T follicular helper cell (primary cell): ENCODE measurements around the gene SERINC5.
"Not testable (repeated sequence)": the region's sequence is repeated elsewhere in the genome, so short reads cannot be mapped to it uniquely, and the experiment has no call there.

Experiments
- DNase-seq: peaks from one replicate; pipeline ENCODE4 v3.0.0-alpha.2; 2020; ENCODE audit warnings: low read depth

Gene SERINC5

DNA sequence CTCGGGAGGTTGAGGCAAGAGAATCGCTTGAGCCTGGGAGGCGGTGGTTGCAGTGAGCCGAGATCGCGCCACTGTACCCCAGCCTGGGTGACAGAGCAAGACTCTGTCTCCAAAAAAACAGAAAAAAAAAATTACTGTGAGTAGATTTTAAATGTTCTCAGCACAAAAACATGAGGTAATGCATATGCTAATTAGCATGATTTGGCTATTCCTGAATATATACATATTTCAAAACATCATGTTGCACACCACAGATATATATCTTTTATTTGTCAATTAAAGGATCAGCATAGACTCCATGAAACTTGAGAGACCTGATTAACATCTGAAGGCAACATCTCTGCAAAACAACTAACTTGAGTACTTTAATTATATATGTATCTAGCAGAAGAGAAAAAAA is 117.4 kb downstream of the SERINC5 start:
- no peak for DNase-seq

DNA sequence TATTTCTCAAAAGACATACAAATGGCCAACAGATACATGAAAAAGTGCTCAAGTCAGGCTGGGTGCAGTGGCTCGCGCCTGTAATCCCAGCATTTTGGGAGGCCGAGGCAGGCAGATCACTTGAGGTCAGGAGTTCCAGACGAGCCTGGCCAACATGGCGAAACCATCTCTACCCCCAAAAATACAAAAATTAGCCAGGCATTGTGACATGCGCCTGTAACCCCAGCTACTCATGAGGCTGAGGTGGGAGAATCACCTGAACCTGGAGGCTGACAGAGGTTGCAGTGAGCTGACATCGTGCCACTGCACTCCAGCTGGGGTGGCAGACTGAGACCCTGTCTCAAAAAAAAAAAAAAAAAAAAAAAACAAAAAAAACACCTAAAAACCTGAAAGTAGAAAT is 119.0 kb downstream of the SERINC5 start:
- DNase-seq: not testable (repeated sequence)

DNA sequence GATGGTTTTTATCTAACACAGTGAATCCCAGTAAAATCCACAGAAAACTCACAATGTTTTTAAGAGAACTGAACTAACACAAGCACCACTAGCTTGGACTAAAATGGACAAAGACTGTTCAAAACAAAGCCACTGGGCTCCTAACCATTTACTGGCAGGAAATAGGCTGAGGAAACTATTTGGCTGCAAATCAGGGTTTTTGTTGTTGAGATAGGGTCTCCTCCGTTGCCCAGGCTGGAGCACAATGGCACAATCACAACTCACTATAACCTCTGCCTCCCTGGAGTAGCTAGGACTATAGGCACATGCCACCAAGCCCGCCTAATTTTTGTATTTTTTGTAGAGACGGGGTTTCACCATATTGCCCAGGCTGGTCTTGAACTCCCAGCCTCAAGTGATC is 121.0 kb downstream of the SERINC5 start:
- no peak for DNase-seq

DNA sequence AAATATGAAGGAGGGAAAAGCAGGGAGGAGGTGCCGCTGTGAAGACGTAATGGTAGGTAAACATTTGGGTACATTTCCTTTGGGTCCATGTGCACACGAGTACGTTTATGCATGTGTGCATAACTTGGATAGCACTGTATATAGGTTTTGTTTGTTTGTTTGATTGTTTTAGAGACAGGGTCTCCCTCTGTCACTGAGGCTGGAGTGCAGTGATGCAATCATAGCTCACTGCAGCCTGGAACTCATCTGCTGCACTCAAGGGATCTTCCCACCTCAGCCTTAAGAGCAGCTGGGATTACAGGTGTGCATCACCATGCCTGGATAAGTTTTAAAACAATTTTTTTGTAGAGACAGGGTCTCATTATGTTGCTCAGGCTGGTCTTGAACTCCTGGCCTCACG is 126.7 kb downstream of the SERINC5 start:
- DNase-seq: no peak

DNA sequence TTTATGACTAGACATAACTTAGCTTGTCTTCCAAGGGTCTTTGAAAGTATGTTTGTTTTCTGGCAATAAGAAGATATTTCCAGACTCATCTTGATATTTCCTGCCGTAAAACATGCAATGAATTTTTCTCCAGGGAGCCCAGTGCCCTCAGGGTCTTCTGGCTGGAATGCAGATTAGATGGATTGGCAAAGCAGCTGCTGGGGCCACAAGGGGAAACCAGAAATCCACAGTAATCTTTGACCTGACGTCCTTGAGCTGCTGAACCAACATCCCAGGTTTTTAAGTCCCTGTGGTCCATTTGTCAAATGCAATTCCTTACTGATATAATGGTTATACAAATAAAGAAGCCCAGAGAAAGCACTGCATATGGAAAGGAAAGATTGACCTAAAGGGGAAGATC is 127.7 kb downstream of the SERINC5 start:
- DNase-seq: no peak

DNA sequence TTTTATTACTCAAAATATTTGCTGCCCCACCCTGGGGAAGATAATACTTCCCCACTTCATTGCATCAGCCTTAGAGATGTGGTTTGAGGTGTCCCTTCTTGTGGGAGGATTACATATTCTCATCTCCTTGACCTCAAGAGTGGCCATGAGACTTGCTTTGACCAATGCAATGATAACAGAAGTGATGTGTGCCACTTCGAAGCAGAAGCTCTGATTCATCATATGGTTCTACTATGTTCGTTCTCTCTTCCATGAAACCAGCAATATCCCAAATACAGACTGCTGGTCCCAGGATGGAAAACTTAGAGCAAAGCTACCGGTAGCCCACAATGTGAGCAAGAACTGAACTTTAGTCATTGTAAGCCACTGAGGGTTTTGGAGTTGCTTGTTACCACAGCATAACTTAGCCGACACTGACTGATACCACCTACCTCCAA is 128.7 kb downstream of the SERINC5 start:
- DNase-seq: no peak

DNA sequence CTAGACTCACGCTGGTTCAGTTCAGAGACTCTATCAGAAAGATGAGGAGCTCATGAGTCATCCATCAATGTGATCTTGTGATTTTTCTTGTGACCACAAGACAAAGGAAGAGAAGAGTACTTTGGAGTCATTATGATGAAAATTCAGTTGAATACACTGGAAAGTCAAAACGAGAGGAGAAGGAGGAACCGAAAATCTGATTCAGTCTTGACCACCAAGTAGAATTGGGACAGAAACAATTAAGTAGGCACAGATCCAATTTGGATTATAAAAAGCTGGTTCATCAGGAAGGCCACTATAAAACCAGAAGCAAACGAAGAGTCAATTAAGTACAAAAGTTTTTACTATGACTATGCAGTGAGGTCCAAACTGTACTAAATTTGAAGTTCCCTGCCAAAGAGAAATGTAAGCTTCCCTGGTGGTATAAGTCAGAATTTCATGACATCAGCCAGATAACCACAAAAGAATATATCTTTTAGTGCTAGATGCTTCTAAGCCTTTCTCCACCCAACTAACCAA is 129.8 kb downstream of the SERINC5 start:
- DNase-seq: no peak

DNA sequence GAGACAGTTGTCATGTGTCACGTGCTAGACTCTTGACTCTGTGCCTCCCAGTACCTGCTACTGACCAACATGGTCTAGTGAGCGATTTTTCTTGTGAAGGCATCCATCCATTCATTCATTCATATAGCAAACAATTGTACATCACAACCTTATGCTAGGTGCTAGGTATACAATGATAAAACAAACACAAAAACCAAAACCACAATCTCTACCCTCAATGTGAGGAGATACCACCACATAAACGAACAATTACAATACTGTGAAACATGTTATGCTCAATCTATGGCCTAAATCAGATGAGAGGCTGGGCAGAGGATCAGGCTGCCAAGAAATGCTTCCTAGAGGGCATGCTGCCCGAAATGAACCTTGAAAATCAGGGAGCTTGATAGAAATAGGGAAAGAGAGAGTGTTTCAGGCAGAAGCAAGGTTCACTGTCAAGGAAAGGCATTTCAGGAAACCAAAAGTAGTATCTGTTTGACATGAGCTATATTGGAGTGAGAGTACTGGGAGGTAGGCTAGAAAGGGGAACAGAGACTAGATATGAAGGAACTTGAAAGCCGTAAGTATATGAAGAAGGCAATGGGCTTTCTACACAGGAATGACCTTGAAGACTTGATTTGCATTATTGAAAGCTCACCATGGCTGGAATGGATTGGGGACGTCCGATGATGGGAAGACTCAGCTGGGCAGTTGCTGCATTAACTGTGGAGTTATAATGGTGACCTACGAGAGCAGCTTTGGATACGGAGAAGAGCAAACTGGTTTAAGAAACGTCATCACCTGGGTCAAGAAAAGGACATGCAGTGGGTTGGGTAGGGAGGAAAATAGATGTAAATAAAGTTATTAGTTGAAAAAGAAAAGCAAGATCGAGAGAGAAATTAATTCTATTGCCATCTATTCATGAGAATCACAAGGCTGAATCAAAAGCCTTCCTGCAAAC is 130.6 kb downstream of the SERINC5 start:
- no peak for DNase-seq

DNA sequence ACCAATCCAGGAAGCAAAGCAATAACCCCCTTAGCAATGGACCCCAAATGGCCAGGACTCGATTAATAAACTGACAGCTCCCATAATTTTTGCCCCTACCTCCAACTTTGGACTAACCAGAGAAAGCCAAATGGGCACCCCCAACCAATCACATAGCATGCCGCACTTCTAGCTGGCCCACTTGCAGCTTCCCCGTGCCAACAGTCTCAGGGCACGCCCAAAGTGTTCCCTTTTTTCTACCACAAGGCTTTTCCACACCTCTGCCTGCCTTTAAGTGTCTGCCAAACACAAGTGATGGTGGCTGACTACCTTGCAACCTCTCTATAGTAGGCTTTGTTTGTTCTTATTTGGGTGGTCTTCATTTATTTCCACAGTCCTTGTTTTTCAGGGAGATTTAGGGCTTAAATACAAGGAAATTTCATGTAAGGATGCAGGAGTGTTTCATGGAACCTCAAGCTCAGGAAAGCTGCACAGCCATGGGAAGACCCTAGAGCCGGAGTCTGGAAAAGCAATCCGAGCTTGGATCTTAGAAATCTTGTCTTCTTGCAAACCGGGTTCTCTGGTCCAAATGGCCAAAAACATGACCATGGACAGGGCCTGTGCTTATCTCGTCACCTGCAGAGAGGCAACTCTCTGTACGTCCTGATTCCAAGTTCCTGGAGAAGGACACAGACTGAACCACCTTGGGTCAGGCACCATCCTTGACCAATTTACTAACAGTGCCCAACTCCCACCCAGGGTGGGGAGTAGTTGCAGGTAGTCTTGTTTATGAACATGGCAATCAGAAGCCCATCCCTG is 131.5 kb downstream of the SERINC5 start:
- DNase-seq: no peak

DNA sequence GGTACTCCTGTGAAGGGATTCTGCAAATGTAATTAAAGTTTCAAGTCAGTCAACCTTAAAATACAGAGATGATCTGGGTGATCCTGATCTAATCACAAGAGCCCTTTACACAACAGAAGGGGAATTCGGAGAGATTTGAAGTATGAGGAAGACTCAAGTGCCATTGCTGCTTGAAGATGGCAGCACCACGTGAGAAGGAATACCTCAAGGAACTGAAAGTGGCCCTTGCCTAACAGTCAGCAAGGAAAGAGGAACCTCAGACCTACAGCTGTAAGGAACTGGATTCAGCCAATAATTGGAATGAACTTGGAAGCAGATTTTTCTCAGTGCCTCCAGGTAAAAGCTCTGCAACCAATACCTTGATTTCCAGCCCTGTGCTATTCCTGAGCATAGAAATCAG is 133.3 kb downstream of the SERINC5 start:
- DNase-seq: no peak

DNA sequence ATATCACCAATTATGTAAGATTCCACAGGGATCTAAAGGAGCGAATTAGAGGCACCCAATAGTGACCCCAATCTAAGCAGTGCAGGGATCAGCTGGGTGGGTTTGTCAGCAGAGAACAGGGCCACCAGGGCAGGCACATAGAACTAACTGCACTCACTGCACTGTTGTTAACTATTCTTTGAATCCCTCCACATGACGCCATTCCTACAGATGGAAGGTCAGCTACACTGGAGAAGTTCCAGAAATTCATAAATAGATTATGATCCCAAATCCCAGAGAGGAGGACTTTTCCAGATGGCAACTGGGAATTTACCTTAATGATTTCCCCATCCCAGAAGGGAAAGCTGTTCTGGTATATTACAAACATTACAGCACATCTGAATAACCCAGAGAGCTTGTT is 136.5 kb downstream of the SERINC5 start:
- DNase-seq: no peak

DNA sequence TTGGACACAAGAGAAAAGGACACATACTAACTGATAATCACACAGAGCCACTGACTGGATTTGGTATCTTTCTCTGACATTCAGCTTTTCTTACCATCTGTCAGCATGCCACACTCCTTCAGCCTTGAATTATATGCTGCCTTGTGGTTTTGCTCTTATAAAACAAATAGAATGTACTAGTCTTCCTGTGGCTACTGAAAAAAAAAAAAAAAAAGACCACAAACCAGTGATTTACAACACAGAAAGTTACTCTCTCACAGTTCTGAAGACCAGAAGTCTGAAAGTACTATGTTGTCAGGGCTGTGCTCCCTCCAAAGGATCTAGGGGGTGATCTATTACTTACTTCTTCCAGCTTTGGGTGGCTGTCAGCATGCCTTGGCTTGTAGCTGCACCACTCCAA is 138.4 kb downstream of the SERINC5 start:
- DNase-seq: no peak

DNA sequence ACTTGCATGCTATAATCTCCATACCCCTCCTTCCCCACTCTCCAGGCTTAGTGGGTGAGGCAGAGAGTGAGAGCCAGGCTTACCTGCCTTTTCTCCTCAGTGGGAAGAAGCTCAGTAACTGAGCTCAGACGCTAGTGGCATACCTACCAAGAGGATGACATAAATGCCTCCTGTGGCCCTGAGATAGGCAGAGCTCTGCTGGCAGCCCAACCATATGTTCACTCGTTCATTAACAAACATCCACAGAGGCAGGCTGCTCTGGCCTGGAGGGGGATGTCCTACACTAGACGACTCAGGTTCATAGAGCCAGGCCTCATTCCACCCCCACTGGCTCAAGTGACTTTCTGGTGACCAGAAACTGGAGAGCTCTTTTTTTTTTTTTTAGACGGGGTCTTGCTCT is 139.4 kb downstream of the SERINC5 start:
- no peak for DNase-seq

DNA sequence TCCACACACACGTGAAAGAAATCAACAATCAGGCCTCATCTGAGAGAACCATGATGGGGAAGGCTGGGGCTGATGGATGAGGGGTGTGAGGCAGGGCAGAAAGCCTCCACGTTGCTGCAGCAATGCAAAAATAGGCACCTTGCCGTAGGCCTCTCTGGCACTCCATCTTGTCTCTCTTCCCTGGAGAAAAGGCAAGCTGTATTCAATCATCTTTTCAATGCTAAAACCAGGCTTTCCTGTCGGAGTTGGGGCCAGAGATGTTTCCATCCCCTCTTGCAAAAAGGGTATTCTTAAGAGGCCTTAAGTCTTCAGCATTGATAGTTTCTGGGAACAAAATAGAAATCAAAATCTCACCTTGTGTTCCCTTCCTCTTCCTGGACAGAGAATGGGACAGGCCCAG is 139.8 kb downstream of the SERINC5 start:
- DNase-seq: no peak

DNA sequence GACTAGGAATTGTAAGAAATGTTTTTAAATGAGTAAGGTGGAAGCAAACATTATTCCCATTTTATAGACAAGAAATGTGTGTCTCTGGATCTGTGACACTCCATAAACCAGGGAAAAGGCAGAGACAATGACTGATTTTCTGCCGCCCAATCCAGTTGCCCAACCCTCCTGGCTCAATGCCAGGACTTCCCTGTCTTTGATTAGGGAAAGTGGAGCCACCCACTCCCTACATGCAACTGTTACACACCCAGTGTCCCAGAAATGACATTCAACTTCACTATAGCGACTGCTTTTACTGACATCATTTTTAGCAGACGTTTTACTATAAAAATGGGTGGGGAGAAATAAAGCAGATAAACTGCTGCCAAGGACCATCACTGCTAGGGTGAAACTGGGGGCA is 141.0 kb downstream of the SERINC5 start:
- no peak for DNase-seq

DNA sequence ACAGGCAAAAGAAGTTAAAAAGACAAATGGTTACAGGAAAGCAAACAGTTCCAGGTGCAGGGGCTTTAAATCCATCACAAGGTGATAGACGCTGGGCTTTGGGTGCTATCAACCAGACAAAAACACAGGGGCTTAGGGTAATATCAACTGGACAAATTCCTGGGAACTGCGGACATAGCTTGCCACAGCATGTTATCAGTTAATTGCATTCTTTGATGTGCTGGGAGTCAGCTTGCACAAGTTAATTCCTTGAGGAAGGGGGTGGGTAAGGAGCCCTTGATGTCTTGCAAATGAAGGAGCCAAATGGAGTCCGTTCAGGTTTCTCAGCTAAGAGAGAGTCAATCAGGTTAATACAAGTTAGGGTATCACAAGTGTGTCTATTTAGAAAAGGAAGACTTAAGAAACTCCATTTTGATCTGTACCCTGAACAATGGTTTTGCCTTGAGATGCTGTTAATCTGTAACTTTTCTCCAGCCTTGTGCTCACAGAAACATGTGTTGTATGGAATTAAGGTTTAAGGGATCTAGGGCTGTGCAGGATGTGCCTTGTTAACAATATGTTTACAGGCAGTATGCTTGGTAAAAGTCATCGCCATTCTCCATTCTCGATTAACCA is 144.4 kb downstream of the SERINC5 start:
- DNase-seq: not testable (repeated sequence)

DNA sequence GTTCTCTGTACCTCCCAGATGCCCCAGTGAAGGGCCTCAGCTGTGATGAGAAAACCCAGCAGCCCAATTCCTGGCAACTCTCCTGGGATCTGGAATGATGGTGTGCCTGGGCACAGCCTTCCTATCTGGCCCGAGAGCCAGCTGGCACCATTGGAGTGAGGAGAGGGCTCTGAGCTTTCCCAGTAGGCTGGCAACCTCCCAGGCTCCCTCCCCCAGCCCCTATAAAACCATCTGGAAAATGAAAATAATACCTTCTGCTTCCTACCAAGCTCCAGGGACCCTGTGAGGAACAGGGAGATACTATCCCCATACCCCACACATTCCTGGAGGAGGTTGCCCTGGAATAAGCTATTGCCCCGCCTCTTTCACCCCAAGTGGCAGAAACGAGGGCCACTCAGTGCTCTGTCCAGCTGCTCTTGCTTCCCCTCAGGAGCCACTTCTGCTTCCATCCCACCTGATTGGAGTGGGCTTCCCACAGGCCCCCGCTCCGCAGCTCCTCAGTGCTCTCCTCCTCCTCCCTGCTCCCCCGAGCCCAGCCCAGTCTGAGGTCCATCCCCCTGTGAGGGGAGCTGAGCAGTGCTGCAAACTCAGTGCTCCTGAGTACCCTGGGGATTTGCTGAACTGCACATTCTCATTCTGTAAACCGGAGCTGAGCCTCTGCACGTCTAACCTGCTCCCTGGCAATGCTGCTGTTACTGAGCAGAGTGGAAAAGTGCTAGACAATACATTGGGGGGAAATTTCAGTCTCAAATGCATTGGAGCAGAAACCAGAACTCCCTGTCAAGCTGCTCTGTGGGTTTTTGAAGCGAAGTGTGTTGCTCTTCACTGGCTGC is 146.0 kb downstream of the SERINC5 start:
- no peak for DNase-seq

DNA sequence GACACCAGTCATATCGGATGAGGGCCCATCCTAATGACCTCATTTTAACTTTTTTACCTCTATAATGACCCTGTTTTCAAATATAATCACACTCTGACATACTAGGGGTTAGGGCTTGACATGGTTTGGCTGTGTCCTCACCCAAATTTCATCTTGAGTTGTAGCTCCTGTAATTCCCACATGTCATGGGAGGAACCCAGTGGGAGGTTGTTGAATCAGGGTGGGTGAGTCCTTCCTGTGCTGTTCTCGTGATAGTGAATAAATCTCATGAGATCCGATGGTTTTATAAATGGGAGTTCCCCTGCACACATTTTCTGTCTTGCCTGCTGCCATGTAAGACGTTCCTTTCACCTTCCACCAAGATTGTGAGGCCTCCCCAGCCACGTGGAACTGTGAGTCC is 148.9 kb downstream of the SERINC5 start:
- DNase-seq: no peak

DNA sequence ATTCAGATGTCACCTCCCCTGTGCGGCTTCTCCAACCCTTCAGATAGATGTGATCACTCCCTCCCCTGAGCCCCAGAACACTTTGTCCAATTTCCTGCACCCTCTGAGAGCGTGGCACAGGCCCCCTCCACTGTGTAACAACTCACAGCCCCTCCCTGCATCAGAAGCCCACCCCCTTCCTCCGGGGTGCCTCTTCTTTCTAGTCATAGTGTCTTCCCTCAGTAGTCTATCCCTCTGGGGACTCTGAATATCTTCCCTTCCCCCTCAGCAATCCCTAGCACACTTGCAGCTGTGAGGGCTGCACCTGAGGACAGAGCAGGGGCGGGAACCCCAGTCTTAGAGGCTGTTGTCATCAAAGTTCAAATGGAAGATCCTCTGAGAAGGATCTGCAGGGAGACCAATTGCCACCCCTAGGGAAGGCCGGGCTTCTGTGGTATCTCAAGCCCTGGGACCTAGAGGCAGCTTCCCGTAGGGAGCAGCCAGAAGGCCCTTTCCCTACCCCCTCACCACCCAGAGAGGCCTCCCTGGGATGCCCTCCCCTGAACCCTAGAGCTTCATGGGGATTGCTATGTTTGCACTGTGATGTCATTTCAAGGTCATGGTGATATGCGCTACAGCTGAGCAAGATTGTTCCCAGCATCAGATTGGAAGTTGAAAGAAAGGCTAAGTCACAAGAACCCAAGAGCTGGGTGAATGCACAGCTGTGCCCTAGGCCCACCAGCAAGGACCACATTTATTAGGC is 150.0 kb downstream of the SERINC5 start:
- no peak for DNase-seq

DNA sequence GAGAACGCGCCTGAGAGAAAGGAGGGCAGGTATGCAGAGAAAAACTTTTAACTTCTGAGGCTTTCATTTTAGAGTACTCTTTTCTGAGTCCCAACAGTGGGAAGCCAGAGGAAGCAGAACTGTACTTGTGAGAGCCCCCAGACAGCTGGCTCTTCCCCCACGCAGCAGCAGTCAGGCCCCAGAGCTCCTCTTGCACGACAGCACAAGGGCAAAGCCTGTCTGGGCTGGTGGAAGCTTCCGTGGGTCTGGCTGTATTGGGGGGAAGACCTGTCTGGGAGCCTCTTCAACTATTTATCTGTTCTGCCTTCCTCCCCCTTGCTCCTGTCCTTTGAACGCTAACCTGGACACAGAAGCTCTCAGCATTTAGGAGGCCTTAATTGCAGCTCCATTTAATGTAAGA is 152.5 kb downstream of the SERINC5 start:
- no peak for DNase-seq

DNA sequence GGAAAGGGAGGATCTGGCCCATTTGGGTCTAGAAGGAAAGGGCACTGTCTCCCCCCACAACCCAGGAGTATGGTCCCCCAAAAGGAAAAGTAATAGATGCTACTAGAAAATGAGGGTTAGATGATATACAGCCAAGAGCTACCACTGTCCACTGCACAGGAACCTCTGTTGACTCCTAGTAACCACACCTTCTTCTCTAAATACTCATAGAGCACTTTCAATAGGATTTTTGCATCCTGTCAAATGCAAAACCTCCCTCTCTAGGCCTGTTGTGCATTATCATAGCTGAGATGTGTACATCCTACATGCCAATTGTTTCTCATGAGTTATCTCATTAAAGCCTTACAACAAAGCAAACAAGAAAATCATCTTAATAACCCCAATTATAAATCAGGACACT is 153.9 kb downstream of the SERINC5 start:
- DNase-seq: no peak
